ENCODE results near the gene ATF5.
A peak's percentile ranks its signal among the peaks of the same experiment; 100 is the strongest.

ATF5 gene
- 16.1 to 42.8 (median 35.6) reads per million in 3 donors for total RNA-seq

GRCh38 chr19:49929121-49929610 is at the start of gene ATF5, which contains the start of gene NUP62:
TSS of gene ATF5 (plus strand) at chr19:49929205. CDS start at chr19:49930851, 1,646 bp downstream.
TSS of gene NUP62 (minus strand) at chr19:49929504. CDS start at chr19:49909807, 19,697 bp downstream.
- H3K27ac ChIP-seq (ENCODE audit: insufficient read depth, low read length, poor library complexity, severe bottlenecking): peak within 1 kb of the TSS; percentile 94
- no peaks in the 10 kb centered on the region for H3K9me3 ChIP-seq (ENCODE audit: control insufficient read depth, low read length)
- H3K4me3 ChIP-seq (ENCODE audit: insufficient read depth, low read depth, low read length, poor library complexity, severe bottlenecking): peak within 1 kb of the TSS; percentile 81
- H3K27me3 ChIP-seq (replicated peaks; ENCODE audit: control insufficient read depth, insufficient read depth, low read length, poor library complexity, severe bottlenecking): no peaks in the 10 kb centered on the region
- DNase-seq: peak; percentile 82 to 89 (median 87)
- H3K4me1 ChIP-seq (ENCODE audit: control insufficient read depth, insufficient read depth, low read length, poor library complexity, severe bottlenecking): peaks cover 24% of the 10 kb centered on the region
- peaks cover 13% of the 10 kb centered on the region for H3K36me3 ChIP-seq (ENCODE audit: control insufficient read depth, insufficient read depth, low read length)

GRCh38 chr19:49879243-49879963 is 49.6 kb upstream of the ATF5 start:
- no peak for DNase-seq
- Histone ChIP-seq H3K27me3 (replicated peaks; ENCODE audit: control insufficient read depth, insufficient read depth, low read length, poor library complexity, severe bottlenecking) (no peaks in the 10 kb centered on the region), H3K4me3 (ENCODE audit: insufficient read depth, low read depth, low read length, poor library complexity, severe bottlenecking) (no peak overlapping the region), H3K36me3 (ENCODE audit: control insufficient read depth, insufficient read depth, low read length) (peaks cover 49% of the 10 kb centered on the region), H3K4me1 (ENCODE audit: control insufficient read depth, insufficient read depth, low read length, poor library complexity, severe bottlenecking) (peaks cover 11% of the 10 kb centered on the region), H3K27ac (ENCODE audit: insufficient read depth, low read length, poor library complexity, severe bottlenecking) (no peak overlapping the region), H3K9me3 (ENCODE audit: control insufficient read depth, low read length) (no peaks in the 10 kb centered on the region)

- no peak for DNase-seq
- peaks cover 56% of the 10 kb centered on the region for H3K36me3 ChIP-seq (ENCODE audit: control insufficient read depth, insufficient read depth, low read length)
Observed at GRCh38 chr19:49880162-49880869, 48.7 kb upstream of the ATF5 start.

GRCh38 chr19:49881186-49881585 is 47.8 kb upstream of the ATF5 start:
- DNase-seq: no peak
- Histone ChIP-seq H3K36me3 (ENCODE audit: control insufficient read depth, insufficient read depth, low read length) (peaks cover 56% of the 10 kb centered on the region), H3K4me3 (ENCODE audit: insufficient read depth, low read depth, low read length, poor library complexity, severe bottlenecking) (no peak overlapping the region), H3K9me3 (ENCODE audit: control insufficient read depth, low read length) (no peaks in the 10 kb centered on the region), H3K4me1 (ENCODE audit: control insufficient read depth, insufficient read depth, low read length, poor library complexity, severe bottlenecking) (peaks cover 8% of the 10 kb centered on the region), H3K27ac (ENCODE audit: insufficient read depth, low read length, poor library complexity, severe bottlenecking) (no peak overlapping the region), H3K27me3 (replicated peaks; ENCODE audit: control insufficient read depth, insufficient read depth, low read length, poor library complexity, severe bottlenecking) (no peaks in the 10 kb centered on the region)

More at GRCh38 chr19:49880162-49880869, 48.7 kb upstream of the ATF5 start:
- Histone ChIP-seq H3K4me1 (ENCODE audit: control insufficient read depth, insufficient read depth, low read length, poor library complexity, severe bottlenecking) (peaks cover 11% of the 10 kb centered on the region), H3K27me3 (replicated peaks; ENCODE audit: control insufficient read depth, insufficient read depth, low read length, poor library complexity, severe bottlenecking) (no peaks in the 10 kb centered on the region), H3K9me3 (ENCODE audit: control insufficient read depth, low read length) (no peaks in the 10 kb centered on the region), H3K4me3 (ENCODE audit: insufficient read depth, low read depth, low read length, poor library complexity, severe bottlenecking) (no peak overlapping the region), H3K27ac (ENCODE audit: insufficient read depth, low read length, poor library complexity, severe bottlenecking) (no peak overlapping the region)

- no peak for DNase-seq
- no peaks in the 10 kb centered on the region for H3K27me3 ChIP-seq (replicated peaks; ENCODE audit: control insufficient read depth, insufficient read depth, low read length, poor library complexity, severe bottlenecking)
- peaks cover 56% of the 10 kb centered on the region for H3K36me3 ChIP-seq (ENCODE audit: control insufficient read depth, insufficient read depth, low read length)
Observed at GRCh38 chr19:49881672-49882394, 47.2 kb upstream of the ATF5 start.

GRCh38 chr19:49882643-49883042 is 46.4 kb upstream of the ATF5 start:
- Histone ChIP-seq H3K27ac (ENCODE audit: insufficient read depth, low read length, poor library complexity, severe bottlenecking) (no peak overlapping the region), H3K9me3 (ENCODE audit: control insufficient read depth, low read length) (no peaks in the 10 kb centered on the region), H3K27me3 (replicated peaks; ENCODE audit: control insufficient read depth, insufficient read depth, low read length, poor library complexity, severe bottlenecking) (no peaks in the 10 kb centered on the region), H3K36me3 (ENCODE audit: control insufficient read depth, insufficient read depth, low read length) (peaks cover 56% of the 10 kb centered on the region), H3K4me1 (ENCODE audit: control insufficient read depth, insufficient read depth, low read length, poor library complexity, severe bottlenecking) (peaks cover 8% of the 10 kb centered on the region), H3K4me3 (ENCODE audit: insufficient read depth, low read depth, low read length, poor library complexity, severe bottlenecking) (no peak overlapping the region)
- no peak for DNase-seq

More at GRCh38 chr19:49881672-49882394, 47.2 kb upstream of the ATF5 start:
- H3K9me3 ChIP-seq (ENCODE audit: control insufficient read depth, low read length): no peaks in the 10 kb centered on the region
- H3K4me1 ChIP-seq (ENCODE audit: control insufficient read depth, insufficient read depth, low read length, poor library complexity, severe bottlenecking): peaks cover 8% of the 10 kb centered on the region
- no peak overlapping the region for H3K4me3 ChIP-seq (ENCODE audit: insufficient read depth, low read depth, low read length, poor library complexity, severe bottlenecking)
- no peak overlapping the region for H3K27ac ChIP-seq (ENCODE audit: insufficient read depth, low read length, poor library complexity, severe bottlenecking)

GRCh38 chr19:49883094-49883493 is 45.9 kb upstream of the ATF5 start:
- Histone ChIP-seq H3K4me3 (ENCODE audit: insufficient read depth, low read depth, low read length, poor library complexity, severe bottlenecking) (no peak overlapping the region), H3K27ac (ENCODE audit: insufficient read depth, low read length, poor library complexity, severe bottlenecking) (no peak overlapping the region), H3K27me3 (replicated peaks; ENCODE audit: control insufficient read depth, insufficient read depth, low read length, poor library complexity, severe bottlenecking) (no peaks in the 10 kb centered on the region), H3K4me1 (ENCODE audit: control insufficient read depth, insufficient read depth, low read length, poor library complexity, severe bottlenecking) (peaks cover 6% of the 10 kb centered on the region), H3K36me3 (ENCODE audit: control insufficient read depth, insufficient read depth, low read length) (peaks cover 56% of the 10 kb centered on the region), H3K9me3 (ENCODE audit: control insufficient read depth, low read length) (no peaks in the 10 kb centered on the region)
- DNase-seq: no peak

- no peak for DNase-seq
- no peaks in the 10 kb centered on the region for H3K4me1 ChIP-seq (ENCODE audit: control insufficient read depth, insufficient read depth, low read length, poor library complexity, severe bottlenecking)
- H3K27me3 ChIP-seq (replicated peaks; ENCODE audit: control insufficient read depth, insufficient read depth, low read length, poor library complexity, severe bottlenecking): no peaks in the 10 kb centered on the region
- no peak overlapping the region for H3K27ac ChIP-seq (ENCODE audit: insufficient read depth, low read length, poor library complexity, severe bottlenecking)
- H3K4me3 ChIP-seq (ENCODE audit: insufficient read depth, low read depth, low read length, poor library complexity, severe bottlenecking): no peak overlapping the region
- H3K36me3 ChIP-seq (ENCODE audit: control insufficient read depth, insufficient read depth, low read length): peaks cover 53% of the 10 kb centered on the region
- no peaks in the 10 kb centered on the region for H3K9me3 ChIP-seq (ENCODE audit: control insufficient read depth, low read length)
Observed at GRCh38 chr19:49884109-49884508, 44.9 kb upstream of the ATF5 start.

GRCh38 chr19:49884760-49885159 is 44.2 kb upstream of the ATF5 start:
- Histone ChIP-seq H3K36me3 (ENCODE audit: control insufficient read depth, insufficient read depth, low read length) (peaks cover 49% of the 10 kb centered on the region), H3K27me3 (replicated peaks; ENCODE audit: control insufficient read depth, insufficient read depth, low read length, poor library complexity, severe bottlenecking) (no peaks in the 10 kb centered on the region)

More at GRCh38 chr19:49884760-49885159, 44.2 kb upstream of the ATF5 start:
- Histone ChIP-seq H3K27ac (ENCODE audit: insufficient read depth, low read length, poor library complexity, severe bottlenecking) (no peak overlapping the region), H3K4me3 (ENCODE audit: insufficient read depth, low read depth, low read length, poor library complexity, severe bottlenecking) (no peak overlapping the region), H3K9me3 (ENCODE audit: control insufficient read depth, low read length) (no peaks in the 10 kb centered on the region), H3K4me1 (ENCODE audit: control insufficient read depth, insufficient read depth, low read length, poor library complexity, severe bottlenecking) (peaks cover 2% of the 10 kb centered on the region)
- no peak for DNase-seq

Data from effector memory CD4-positive, alpha-beta T cell (primary cell).